Stimulated activated naive CD8-positive, alpha-beta T cell treated with anti-CD3 and anti-CD28 coated beads, Interleukin-15, amount 100 ng/mL, for 72 hours (primary cell): Measurements from ENCODE around the gene CELSR1.
A peak's percentile ranks its signal among the peaks of the same experiment; 100 is the strongest.
"Not testable (repeated sequence)": the region's sequence is repeated elsewhere in the genome, so short reads cannot be mapped to it uniquely, and the experiment has no call there.

Source experiments
- ATAC-seq: fragments of 150-1000 bp; cut with Tn5 transposase; 2 replicates; pipeline ENCODE4 v1.10.0; 2021; ENCODE audit warnings: mild to moderate bottlenecking, moderate library complexity
- DNase-seq, 2 donors: peaks; one replicate each; pipeline ENCODE4 v3.0.0; 2021 to 2022
- H3K27ac Mint-ChIP-seq, 2 donors: one replicate each; pipeline ENCODE4 v1.8.0; 2022; ENCODE audit warnings: mild to moderate bottlenecking in 2 of 2, mixed read lengths in 2 of 2, moderate library complexity in 2 of 2
- H3K27me3 Mint-ChIP-seq: one replicate; pipeline ENCODE4 v1.8.0; 2022; ENCODE audit warnings: mixed read lengths
- H3K4me1 Mint-ChIP-seq: one replicate; pipeline ENCODE4 v1.8.0; 2022; ENCODE audit warnings: mild to moderate bottlenecking, mixed read lengths
- H3K4me3 Mint-ChIP-seq, 2 donors: one replicate each; pipeline ENCODE4 v1.8.0; 2022; ENCODE audit warnings: mild to moderate bottlenecking in 2 of 2, mixed read lengths in 2 of 2, moderate library complexity in 1 of 2
- H3K9me3 Mint-ChIP-seq, 2 donors: one replicate each; pipeline ENCODE4 v1.8.0; 2022; ENCODE audit warnings: mixed read lengths in 2 of 2

The CELSR1 gene

DNA sequence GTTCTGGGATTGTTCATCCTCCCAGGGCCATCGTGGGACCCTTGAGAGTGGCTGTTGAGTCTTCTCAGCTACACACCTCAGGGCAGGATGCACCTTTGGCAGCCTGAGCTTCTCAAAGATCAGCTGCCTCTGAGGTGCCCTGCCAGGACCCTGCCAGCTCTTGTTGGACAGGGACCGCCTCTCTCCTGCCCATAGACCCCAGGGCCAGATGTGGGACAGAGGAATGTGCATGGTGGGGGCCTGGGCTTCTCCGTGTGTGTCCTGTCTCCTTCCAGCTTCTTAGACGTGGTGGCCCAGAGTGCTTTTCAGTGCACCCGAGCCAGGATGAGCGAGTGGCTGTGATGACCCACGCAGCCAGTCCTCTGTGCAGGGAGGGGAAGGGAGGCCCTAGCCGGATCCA, 207.8 kb downstream of the CELSR1 start:
- no peaks in the 10 kb centered on the region for H3K9me3 Mint-ChIP-seq
- no peak for DNase-seq
- ATAC-seq, result no peak
- no peak overlapping the region for H3K4me3 Mint-ChIP-seq
- H3K4me1 Mint-ChIP-seq, result peaks cover 3% of the 10 kb centered on the region
- H3K27me3 Mint-ChIP-seq, result no peaks in the 10 kb centered on the region
- no peak overlapping the region for H3K27ac Mint-ChIP-seq

DNA sequence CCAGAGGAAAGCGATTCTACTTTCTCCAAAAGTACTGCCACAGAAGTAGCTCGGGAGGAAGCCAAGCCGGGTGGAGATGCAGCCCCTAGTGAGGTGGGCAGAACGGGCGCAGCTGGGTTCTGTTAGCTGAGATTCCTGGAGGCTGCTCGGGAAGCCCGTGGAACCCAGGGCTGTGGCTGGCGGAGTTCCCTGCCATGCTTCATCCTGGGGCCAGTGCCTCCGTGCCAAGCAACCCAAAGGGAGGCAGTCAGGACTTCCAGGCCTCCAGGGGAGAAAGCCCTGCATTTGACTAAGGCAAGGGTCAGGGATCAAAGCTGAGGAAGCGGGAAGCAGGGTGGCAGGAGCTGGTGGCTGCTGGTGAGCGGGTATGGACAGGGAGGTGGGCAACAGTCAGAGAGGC, 208.6 kb downstream of the CELSR1 start:
- no peaks in the 10 kb centered on the region for H3K9me3 Mint-ChIP-seq
- DNase-seq (no peak), ATAC-seq (no peak)
- no peaks in the 10 kb centered on the region for H3K27me3 Mint-ChIP-seq
- no peak overlapping the region for H3K4me3 Mint-ChIP-seq
- H3K4me1 Mint-ChIP-seq, result no peaks in the 10 kb centered on the region
- H3K27ac Mint-ChIP-seq, result no peak overlapping the region

DNA sequence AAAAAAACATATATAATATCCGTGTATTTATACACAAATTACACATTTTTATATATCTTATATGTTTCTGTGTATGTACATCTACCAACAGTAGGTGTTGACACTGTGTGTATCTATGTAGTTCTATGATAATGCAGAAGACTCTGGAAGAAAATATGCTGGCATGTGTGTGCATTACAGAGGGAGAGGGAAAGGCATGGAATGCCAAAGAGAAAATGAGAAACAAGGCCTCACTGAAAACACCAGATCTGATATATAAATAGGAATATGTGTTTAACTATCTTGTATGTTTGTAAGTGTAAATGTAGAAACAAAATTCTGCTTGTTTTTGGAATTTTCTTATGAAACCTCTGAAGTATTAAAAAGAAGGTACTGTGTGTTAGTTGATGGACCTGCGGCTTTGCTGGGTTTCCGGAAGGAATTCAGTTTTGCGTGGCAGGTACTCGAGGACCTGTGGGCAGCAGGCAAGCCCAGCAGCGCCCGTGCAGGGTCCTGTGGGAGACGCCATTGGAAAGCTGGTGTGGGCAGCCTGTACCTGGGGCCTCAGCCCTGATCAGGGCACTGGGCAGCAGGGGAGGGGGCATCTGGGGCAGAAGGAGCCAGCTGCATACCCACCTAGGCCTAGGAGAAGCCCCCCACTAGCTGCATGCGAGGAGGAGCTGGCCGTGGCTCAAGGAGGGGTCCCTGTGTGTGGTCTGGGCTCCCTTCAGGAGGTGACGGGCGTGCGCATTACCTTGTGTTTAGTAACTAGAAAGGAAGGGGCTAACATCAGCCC, 209.5 kb downstream of the CELSR1 start:
- no peak overlapping the region for H3K4me3 Mint-ChIP-seq
- H3K4me1 Mint-ChIP-seq, result no peaks in the 10 kb centered on the region
- no peaks in the 10 kb centered on the region for H3K9me3 Mint-ChIP-seq
- DNase-seq (no peak), ATAC-seq (no peak)
- peak overlapping the region in 1 of 2 donors; percentile 25 for H3K27ac Mint-ChIP-seq
- H3K27me3 Mint-ChIP-seq, result no peaks in the 10 kb centered on the region

DNA sequence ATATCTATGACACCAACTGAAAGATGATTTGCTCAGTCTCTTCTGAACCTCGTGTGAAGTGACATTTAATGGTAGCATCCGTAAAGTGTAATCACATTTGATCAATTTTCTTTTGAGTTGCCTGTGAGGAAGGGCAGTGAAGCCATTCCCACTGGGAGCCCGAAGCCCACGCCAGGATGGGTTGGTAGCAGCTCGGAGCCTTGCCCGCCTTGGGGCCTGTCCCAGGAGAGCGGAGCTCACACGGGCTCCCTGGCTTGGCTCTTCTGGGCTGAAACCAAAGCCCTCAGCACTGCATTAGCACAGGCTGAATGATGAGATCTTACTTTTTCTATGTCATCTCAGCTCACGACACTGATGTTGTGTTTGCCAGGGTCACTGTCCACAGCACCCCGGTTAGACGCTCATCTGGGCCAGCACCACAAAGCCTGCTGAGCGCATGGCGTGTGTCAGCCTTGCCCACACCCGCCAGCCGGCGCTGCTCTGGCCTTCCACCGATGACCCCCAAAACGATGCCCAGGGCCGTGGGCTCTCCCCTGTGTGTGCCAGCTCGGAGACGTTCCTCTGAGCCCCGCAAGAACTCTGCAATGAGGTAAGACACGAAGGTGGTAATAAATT, 211.2 kb downstream of the CELSR1 start:
- DNase-seq (no peak), ATAC-seq (no peak)
- Mint-ChIP-seq H3K27ac (no peak overlapping the region), H3K4me1 (no peaks in the 10 kb centered on the region), H3K4me3 (no peak overlapping the region), H3K9me3 (no peaks in the 10 kb centered on the region), H3K27me3 (no peaks in the 10 kb centered on the region)

DNA sequence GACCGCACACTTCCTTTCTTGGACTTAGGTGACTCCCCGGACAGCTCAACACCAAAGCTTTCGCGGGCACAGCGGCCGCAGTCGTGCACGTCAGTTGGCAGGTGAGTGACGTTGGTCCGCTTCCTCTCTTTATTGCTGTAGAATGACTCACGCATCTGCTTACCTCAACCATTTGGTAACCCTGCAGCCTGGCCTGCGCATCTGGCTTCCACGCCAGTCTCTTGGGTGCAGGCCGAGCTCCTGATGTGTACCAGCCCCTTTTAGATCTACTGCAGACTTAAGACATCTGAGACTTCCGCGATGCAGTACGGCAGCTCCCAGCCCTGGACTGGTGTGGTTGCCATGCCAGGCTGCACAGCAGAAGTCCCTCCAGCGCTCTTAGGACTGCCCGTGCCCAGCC, 214.3 kb downstream of the CELSR1 start:
- DNase-seq (no peak), ATAC-seq (no peak)
- H3K4me3 Mint-ChIP-seq, result no peak overlapping the region
- no peak overlapping the region for H3K27ac Mint-ChIP-seq
- no peaks in the 10 kb centered on the region for H3K27me3 Mint-ChIP-seq
- H3K4me1 Mint-ChIP-seq, result no peaks in the 10 kb centered on the region
- H3K9me3 Mint-ChIP-seq, result no peaks in the 10 kb centered on the region

DNA sequence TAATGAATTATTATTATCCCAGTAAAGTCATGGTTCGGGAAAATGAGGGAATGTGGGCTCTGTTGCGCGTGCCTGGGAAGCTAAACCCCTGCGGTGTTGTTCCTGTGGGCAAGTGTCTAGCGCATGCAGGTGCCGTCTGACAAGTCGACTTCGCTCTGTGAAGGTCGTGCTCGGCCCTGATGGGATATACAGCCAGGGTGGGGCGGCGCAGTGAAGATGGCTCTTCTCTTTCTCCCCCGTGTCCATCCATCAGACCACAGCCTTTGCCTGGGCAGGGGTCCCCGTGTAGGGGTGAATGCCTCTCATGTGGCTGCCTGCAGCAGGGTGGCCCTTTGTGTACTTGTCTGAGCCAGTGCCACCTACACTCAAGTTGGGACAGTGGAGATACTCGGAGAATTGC, 214.7 kb downstream of the CELSR1 start:
- DNase-seq (no peak), ATAC-seq (no peak)
- H3K27me3 Mint-ChIP-seq, result no peaks in the 10 kb centered on the region
- H3K4me3 Mint-ChIP-seq, result no peak overlapping the region
- no peak overlapping the region for H3K27ac Mint-ChIP-seq
- no peaks in the 10 kb centered on the region for H3K4me1 Mint-ChIP-seq
- no peaks in the 10 kb centered on the region for H3K9me3 Mint-ChIP-seq

DNA sequence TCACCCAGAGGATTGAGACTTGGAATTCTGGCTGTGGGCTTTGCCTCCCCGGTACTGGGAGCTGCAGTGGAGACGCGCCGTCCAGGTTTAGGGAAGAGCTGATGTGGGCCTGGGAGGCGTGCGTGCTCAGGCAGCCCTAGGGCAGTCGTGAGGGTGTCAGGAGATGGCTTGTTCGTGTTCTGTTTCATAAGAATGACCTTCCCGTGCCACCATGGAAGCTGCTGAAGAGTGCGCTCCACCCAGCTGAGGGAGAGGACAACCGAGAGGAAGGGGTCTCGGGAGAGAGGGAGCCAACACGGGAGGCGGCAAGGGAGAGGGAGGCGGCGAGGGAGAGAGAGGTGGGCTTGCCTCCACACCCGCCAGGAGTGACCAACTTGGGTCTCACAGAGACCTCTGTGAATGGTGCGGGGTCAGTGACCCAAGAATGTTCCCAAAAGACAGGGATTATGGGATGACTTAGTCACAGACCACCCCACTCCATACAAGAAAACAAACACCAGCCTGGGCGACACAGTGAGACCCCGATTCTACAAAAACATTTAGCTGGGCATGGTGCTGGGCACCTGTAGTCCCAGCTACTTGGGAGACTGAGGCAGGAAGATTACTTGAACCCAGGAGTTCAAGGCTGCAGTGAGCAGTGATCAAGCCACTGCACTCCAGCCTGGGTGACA, 216.6 kb downstream of the CELSR1 start:
- Mint-ChIP-seq H3K27me3 (no peaks in the 10 kb centered on the region), H3K4me1 (no peaks in the 10 kb centered on the region), H3K4me3 (no peak overlapping the region), H3K27ac (peak overlapping the region in 1 of 2 donors; percentile 23), H3K9me3 (no peaks in the 10 kb centered on the region)
- DNase-seq (no peak), ATAC-seq (no peak)

DNA sequence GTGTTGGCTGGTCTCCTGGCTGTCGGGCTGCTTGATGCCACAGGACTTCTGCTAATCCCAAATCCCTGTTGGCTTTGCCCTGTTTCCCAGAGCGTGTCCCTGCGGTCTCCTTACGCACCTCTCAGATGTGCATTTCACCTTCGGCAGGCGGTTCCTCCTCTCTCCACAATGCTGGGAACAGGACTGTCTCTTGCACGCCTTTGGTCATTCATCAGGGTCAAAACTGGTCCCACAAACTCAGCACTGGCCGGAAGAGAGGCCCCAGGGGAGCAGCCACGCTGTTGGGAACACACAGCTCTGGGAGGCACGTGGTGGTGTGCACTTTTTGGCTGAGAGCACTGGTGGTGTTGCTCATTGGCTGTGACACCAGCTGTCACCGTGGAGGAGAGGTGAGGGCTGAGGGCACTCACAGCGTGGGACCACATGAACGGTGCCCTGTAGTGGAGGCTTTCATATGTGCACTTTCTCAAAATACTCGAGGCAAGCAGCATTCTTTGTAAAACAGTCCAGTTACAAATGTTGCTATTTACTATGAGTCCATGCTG, 217.2 kb downstream of the CELSR1 start:
- ATAC-seq (no peak), DNase-seq (no peak)
- Mint-ChIP-seq H3K9me3 (no peaks in the 10 kb centered on the region), H3K27ac (peak overlapping the region in 1 of 2 donors; percentile 77), H3K4me3 (no peak overlapping the region), H3K27me3 (no peaks in the 10 kb centered on the region), H3K4me1 (no peaks in the 10 kb centered on the region)

DNA sequence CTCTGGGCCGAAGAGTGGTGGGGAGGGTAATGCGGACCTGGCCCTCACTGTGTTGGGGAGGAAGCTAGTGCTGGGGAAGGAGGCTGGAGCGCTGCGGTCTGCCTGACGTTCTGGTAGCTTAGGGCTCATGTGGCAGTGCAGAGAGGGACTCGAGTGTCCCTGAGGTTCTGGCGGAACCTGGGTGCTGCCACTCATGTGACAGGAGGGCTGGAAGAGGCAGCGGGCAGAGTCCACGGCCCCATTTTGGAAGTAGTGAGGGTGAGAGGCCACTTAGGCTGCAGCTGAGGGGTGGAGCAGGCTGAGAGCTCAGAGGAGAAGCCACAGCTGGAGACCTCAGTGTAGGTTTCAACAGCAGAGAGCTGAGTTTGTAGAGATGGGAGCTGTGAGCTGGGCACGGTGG, 218.1 kb downstream of the CELSR1 start:
- Mint-ChIP-seq H3K27ac (no peak overlapping the region), H3K4me1 (no peaks in the 10 kb centered on the region), H3K27me3 (no peaks in the 10 kb centered on the region), H3K4me3 (no peak overlapping the region), H3K9me3 (no peaks in the 10 kb centered on the region)
- ATAC-seq, result no peak
- DNase-seq, result no peak

DNA sequence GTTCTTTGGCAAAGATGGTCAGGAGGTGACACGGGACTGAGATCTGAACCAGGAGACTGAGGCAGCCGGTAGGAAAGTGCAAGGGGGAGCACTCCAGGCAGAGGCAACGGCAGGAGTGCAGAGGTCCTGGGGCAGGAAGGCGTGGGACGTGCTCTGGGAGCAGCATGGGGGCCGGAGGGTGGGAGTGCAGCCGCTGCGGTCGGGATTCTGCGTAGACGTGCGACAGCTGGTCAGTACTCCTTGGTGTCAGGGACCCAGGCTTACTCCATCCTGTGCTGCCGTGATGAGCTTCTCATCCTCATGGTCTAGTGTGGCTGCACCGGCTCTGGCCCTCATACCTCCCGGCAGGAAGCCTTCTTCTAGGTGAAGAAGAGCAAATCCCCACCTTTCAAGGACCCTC, 218.8 kb downstream of the CELSR1 start:
- Mint-ChIP-seq H3K4me3 (no peak overlapping the region), H3K9me3 (no peaks in the 10 kb centered on the region), H3K27me3 (no peaks in the 10 kb centered on the region), H3K27ac (peak overlapping the region in 1 of 2 donors; percentile 87), H3K4me1 (no peaks in the 10 kb centered on the region)
- DNase-seq (no peak), ATAC-seq (no peak)

DNA sequence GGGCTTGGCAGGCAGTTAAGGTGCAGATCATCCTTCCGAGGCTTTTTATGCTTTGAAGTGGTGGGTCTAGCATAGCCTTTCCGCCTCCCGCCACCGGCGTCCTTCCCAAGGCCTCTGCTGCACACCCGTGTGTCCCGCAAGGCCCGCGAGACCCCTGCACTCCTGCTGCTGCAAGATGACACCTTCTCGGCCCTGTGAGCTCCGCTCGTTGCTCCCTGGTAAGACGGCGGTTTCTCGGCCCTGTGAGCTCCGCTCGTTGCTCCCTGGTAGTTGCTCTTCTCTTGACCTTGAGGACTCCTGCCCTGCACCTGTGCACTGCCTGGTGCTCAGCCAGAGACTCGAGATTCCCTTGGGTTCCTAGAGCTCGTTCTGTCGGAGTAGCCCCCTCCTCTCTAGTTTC, 219.8 kb downstream of the CELSR1 start:
- DNase-seq (no peak), ATAC-seq (no peak)
- H3K4me3 Mint-ChIP-seq, result no peak overlapping the region
- H3K4me1 Mint-ChIP-seq, result no peaks in the 10 kb centered on the region
- H3K9me3 Mint-ChIP-seq, result no peaks in the 10 kb centered on the region
- H3K27ac Mint-ChIP-seq, result peak overlapping the region in 1 of 2 donors; percentile 75
- no peaks in the 10 kb centered on the region for H3K27me3 Mint-ChIP-seq

DNA sequence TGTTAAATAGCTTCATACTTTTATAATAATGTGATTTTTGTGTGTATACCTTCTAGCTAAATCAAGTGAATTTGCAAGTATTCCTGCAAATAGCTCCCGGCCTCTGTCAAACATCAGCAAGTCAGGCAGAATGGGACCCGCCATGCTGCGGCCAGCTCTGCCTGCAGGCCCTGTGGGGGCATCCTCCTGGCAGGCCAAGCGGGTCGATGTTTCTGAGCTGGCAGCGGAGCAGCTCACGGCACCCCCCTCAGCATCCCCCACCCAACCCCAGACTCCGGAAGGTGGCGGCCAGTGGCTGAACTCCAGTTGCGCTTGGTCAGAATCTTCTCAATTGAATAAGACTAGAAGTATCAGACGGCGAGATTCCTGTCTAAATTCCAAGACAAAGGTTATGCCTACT, 221.4 kb downstream of the CELSR1 start:
- Mint-ChIP-seq H3K27me3 (no peaks in the 10 kb centered on the region), H3K27ac (peak overlapping the region in 1 of 2 donors; percentile 59), H3K9me3 (no peaks in the 10 kb centered on the region), H3K4me1 (no peaks in the 10 kb centered on the region), H3K4me3 (no peak overlapping the region)
- ATAC-seq (no peak), DNase-seq (no peak)

DNA sequence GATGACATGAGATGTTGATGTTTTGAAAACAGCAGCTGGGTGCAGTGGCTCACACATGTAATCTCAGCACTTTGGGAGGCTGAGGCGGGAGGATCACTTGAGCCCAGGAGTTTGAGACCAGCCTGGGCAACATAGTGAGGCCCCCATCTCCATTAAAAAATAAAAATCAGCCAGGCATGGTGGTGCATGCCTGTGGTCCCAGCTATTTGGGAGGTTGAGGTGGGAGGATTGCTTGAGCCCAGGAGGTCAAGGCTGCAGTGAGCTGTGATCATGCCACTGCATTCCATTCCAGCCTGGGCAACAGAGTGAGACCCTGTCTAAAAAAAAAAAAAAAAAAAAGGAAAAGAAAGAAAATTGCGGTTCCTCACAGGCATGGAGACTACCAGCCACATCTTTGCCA, 224.6 kb downstream of the CELSR1 start:
- DNase-seq, ATAC-seq, H3K4me1 Mint-ChIP-seq, H3K27me3 Mint-ChIP-seq, H3K4me3 Mint-ChIP-seq, H3K9me3 Mint-ChIP-seq: not testable (repeated sequence)
- peak overlapping the region in 1 of 2 donors; percentile 63 for H3K27ac Mint-ChIP-seq

DNA sequence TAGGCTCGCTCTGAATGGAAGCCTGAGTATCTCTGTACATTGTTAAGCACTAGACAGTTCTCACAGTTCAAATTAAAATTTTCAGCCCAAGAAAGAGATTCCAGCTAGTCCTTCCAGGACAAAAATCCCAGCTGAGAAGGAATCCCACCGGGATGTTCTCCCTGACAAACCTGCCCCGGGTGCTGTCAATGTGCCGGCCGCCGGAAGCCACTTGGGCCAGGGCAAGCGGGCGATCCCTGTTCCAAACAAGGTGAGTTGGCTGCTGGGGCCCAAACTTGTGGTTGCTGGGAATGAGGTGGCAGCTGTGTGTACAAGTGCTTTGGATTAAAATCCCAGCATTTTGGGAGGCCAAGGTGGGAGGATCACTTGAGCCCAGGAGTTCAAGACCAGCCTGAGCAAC, 225.4 kb downstream of the CELSR1 start:
- Mint-ChIP-seq H3K4me1 (peaks cover under 1% of the 10 kb centered on the region), H3K27ac (peak overlapping the region in 1 of 2 donors; percentile 1), H3K4me3 (no peak overlapping the region), H3K9me3 (no peaks in the 10 kb centered on the region), H3K27me3 (no peaks in the 10 kb centered on the region)
- ATAC-seq (no peak), DNase-seq (no peak)
